SKM-1 (cell line): ENCODE data around the gene PPL.

Experiments used
- DNase-seq: peaks from one replicate; lab custom pipeline; 2025; ENCODE audit not compliant: unreplicated experiment; lab: John Stamatoyannopoulos, UW

Gene PPL

DNA sequence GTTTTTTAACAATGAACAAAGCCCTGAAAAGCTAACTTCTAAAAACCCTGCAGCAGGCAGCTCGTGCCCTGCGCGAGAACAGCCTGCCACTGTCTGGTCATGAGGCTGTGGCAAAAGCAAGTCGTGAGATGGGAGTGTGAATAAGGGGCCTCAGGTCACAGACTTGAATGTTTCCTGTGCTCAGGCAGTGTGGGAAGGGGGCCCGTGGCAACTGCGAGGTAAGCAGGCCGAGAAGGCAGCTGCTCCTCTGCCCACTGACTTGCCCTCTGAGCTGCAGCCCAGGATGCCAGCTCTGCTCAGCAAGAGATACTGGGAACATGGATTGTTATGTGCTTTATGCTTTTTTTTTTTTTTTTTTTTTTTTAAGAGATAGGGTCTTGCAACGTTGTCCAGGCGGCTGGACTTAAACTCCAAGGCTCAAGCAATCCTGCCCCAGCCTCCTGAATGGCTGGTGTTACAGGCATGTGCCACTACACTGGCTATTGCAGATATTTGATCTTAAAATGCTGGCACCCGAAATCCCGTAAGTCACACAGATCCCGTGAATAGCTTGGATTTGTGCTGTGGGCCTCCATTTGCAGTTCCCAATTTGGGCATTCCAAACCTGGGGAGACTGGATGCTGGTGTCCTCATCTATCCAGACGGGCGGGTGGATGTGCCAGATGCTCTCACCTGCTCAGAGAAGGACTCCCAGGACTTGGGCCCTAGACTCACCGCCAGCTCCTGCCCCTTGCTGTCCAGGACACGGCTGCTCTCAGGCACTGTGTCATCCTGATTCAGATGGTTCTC lies 45.7 kb downstream of the PPL start:
- no peak for DNase-seq

DNA sequence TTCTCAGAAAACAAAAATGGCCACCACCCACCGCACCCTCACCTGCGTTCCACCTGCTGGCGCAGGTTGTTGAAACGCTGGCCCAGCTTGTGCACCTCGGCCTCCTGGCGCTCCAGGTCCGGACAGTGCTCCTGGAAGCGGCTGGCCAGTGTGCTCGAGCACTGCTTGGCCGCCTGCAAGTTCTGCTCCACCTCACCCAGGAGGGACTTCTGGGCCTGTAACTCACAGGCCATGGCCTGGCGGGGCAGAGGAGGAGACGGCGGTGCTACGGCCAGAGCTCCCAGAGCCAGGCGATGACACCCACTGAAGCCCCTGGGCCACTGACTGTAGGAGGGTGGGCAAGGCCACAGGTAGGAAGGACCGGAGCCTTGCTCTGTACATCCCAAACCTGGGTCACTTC lies 46.3 kb downstream of the PPL start:
- DNase-seq = no peak

DNA sequence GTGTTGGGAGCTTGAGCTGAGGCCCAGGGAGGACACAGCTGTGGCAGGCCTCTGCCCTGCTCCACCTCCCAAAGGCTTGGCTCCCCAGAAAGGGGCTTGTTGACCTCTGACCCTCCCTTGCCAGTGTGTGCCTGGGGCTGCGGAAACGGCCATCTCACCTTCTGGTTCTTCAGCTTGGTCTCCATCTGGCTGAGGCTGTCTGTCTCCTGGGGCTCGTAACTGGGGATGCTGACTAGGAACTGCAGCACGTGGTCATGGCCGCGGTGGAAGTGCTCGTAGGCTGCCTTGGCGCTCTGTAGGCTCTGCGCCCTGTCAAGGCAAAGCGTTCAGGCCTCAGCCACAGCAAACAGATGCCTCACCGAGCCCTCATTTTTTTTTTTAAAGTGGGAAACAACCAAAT lies 46.9 kb downstream of the PPL start:
- no peak for DNase-seq

DNA sequence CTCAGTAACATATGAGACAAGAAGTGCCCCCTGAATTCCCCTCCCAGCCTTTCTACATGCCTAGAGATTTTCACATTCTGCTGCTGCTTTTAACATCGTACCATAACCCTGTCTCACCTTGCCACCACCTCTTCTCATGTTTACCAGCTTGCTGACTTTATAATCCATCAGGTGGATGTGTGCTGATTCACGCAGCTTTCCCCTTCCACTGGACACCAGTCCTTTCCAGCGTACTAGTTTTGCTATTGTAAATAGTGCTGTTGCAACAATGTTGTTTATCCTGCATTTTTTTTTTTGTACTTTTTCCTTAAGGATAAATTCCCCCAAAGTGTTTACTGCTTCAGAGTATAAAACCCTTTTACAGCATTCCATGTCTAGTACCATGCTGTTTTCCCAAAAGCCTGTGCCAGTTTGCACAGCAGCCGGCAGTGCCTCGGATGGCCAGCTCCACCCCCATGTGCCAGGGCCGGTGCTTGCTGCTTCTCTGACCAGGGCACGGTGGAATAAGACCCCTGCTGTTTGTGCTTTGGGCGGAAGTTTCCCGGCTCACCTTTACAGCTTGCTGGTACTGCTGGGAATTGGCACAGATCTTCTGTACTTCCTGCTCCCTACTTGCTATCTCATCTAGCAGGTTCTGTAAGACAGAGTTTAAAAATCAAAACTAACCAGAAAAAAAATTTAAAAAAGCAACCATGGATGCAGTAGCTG lies 48.4 kb downstream of the PPL start:
- DNase-seq = no peak

DNA sequence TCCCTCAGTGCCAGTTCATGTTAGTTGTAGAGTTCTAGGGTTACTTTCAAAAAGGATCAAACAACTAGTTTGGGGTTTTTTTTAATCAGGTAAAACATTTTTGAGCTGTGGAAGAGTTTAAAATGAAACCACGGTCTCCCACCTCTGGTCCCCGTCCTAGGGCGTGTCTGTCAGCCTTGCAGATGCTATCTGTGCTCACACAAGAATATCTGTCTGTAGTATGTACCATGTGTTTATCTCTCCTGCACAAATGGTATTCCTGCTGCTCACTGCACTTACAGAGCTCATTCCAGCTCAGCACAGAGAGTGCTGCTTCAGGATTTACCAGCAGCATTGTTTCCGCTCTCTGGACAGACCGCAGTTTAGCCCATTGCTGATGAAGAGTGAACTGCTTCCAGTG lies 50.8 kb downstream of the PPL start:
- no peak for DNase-seq

DNA sequence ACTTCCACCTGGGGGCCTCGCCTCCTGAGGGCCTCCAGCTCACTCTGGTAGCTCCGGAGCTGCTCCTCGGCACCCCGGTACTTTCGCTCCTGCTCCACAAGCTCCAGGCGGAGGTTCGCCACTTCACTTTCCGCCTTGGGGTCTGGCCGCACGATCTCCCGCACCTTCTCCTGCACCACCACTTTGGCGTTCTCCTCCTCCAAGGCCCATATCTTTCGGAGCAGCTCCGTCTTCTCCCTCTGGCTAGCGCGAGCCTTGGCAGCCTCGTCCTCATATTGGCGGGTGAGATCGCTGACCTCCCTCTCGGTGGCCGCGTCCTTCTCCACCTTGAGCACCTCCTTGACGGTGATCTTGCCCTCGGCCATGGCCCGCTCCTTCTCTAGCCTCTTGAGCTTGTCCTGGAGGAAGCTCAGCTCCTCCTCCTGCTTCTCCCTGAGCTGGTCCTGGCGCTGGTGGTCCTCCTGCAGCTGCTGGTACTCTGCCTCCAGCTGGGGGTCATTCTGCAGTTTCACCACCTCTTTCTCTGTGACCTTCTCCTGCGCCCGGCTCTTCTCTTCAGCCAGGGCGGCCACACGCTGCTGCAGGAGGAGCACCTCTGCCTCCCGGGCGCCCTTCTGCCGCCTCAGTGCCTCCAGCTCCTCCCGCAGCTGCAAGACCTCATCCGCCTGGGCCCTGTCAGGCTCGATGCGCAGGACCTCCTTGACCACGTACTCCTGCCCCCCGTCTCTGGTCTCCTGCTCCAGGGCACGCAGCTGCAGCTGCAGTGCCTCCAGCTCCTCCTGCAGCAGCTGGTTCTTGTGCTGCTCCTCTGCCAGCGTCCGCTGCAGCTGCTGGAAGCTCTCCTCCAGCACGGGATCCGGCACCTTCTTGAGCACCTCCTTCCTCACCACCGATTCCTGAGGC lies 51.7 kb downstream of the PPL start:
- no peak for DNase-seq

DNA sequence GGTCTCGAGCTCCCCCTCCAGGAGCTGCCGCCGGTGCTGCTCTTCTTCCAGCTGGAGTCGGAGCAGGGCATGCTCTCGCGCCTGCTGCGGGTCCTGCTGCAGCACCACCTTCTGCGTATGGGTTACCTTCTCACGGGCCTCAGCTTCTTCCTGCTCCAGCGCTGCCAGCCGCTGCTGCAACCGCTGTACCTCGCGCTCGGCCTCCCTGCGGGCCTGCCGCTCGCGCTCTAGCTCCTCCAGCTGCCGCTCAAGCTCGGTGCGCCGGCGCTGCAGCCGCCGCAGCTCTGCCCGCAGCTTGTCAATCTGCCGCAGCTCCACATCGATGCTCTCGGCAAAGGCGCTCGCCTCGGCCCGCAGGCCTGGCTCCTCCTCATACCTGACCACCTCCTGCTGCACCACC lies 52.7 kb downstream of the PPL start:
- DNase-seq = no peak

DNA sequence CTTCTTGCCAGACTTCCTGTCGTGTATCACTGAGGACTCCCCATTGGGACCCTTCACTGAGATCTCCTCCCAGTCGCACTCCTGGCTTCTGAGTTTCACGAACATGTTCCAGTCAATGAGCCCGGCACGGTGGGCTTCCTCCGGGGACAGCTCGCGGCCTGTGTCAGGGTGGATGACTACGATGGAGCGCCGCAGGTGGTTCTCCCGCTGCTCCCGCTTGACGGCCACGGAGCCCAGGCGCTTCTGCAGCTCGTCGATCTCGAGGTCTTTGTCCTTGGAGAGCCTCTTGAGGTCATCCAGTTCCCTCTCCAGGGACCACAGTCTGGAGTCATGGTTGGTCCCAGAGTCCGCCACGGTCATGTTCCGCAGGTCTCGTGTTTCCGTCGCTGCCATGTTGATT lies 53.4 kb downstream of the PPL start:
- no peak for DNase-seq

DNA sequence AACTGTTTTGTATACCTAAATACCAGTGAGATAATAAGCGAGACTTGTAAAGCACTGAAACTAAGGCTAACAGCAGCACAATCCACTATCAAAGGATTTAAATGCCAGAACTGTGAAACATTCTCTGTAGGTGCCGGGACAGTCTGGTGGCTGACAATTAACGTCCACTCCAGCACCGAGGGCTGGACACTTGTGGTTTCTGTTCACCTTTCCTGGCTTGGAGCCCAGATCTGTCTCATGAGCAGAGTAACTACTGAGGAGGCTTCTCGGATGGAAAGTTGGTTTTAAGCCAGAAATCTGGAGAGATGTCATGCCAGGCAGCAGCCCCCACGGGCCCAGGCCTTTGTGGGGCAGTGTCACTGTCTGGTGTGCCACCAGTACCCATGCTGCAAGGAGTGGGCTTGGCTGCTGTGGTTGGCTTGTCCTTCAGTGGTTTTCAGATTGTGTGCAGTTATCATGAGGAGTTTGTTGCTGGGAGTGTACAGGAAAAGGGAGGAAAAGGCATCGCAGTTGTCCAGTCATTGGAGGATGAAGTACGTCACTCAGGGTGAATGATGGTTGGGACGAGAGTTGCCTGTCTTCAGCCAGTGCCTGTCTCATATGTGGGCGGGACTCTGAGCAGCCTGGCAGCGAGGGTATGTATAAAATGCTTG lies 54.2 kb downstream of the PPL start:
- no peak for DNase-seq

DNA sequence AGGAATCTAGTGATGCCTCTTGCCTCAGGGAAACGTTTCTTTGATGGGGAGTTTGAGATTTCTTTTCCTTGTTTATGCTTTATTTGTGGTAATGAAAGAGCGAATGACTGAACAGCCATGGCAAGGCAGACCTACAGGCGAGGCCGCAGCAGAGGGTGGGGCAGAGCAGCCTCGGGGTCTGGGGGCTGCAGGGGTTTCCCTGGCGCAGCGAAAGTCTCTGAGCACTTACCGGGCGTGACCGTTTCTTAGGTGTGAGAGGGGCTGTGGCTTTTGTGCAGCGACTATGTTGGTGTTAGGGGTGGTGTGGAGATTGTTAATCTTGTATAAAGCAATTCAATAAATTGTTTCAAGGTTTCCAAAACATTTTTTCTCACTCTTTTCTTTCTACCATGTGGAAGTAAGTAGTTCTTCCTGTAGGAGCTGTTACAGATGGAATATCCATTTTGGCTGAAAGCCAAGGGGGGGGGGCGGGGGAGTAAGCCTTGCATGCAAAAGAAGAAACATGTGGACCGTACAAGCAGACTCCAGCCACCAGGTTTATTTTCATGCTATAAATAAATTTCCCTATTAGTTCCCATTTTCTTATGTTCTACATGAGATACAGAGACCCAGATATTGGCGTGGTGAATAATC lies 54.8 kb downstream of the PPL start:
- no peak for DNase-seq

DNA sequence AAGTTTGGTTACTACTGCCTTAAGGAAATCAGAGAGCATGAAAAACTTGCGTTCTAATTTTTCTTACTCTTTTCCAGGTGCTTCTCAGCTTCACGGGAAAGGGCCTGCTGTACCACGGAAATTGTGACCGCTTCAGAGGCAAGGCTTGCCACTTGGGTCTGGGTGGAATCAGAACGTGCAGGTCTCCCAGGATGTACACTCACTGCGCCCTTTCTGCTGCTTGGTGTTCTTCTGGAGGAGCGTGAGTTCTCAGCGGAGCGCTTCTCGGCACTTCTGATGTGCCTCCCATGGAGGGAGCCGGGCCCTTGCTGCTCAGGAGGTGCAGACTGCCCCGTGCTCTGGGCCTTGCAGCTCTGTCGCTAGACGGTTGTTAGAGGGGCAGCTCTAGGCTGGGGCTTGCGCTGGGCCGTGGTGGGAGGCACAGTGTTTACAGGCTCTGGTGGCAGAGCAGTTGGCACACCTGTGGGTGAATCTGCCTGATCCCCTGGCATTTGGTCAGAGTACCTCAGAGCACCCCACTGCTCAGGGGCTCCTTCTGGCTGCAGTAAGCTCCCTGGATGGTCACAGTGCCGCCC lies 56.9 kb downstream of the PPL start:
- no peak for DNase-seq

DNA sequence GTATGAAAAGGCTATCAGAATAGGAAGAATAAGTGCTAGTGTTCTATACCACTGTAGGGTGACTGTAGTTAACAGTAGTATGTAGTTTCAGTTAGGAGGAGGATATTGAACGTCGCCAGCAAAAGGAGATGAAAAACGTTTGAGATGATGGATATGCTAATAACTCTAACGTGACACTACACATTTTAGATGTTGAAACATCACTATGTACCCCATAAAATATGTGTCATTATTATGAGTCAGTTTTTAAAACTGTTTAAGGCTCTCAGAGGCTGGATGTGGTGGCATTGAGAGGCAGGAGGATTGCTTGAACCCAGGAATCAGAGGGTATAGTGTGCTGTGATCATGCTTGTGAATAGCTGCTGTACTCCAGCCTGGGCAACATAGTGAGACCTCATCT lies 57.9 kb downstream of the PPL start:
- DNase-seq = no peak

DNA sequence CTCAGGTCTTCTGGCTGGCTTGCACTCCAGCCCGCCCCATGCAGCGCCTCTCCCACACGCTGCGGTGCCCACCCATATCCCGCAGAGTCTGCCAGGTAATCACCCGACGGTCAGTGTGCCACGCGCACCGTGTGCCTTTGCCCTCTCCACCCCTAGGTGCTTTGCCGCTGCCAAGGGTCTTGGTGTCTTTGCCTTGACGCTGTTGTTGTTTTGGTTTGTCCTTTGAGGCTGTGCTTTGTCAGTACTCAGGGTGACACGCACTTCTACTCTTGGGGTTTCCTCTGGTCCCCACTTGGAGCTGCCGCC lies 59.6 kb downstream of the PPL start:
- DNase-seq = no peak

DNA sequence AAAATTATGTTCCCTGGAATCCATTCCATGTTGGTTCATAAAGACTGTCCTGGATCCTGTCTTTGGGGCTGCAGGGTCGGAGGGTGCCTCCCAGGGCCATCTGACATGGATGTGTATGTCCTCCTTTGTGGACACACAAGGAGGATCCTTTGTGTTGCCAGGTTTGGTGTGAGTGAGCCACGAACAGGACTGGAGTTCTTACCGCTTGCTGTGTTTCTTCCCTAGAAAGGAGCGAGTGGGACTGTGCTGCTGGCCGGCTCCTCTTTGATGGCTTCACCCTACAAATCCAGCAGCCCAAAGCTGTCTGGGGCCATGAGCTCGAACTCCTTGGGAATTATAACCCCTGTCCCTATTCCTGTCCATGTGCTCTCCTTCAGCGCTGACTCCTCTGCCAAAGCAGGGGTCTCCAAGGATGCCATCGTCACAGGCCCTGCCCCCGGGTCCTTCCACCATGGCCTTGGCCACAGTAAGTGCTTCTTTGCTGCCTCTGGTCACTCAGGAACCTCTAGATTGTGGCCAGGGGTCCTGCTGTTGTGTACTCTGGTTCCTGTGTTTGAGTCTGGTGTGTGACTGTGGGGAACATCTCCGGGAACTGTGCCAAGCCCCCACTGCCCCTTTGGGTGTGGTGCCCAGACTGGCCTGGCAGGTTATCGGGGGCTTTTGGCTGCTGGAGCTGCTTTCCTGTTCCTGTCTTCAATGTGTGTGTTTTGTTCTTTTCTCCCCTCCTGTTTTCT lies 60.1 kb downstream of the PPL start:
- DNase-seq = no peak

DNA sequence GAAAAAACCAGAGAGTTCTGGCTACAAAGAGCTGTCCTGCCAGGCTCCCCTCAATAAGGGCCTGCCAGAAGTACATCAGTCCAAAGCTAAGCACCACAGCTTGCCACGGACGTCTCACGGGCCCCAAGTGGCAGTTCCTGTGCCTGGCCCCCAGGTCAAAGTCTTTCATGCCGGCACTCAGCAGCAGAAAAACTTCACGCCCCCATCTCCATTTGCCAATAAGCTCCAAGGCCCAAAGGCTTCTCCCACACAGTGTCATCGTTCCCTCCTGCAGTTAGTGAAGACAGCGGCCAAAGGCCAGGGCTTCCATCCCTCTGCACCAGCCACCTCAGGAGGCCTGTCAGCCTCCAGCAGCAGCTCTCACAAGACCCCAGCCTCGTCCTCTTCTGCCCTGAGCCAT lies 62.3 kb downstream of the PPL start:
- no peak for DNase-seq

DNA sequence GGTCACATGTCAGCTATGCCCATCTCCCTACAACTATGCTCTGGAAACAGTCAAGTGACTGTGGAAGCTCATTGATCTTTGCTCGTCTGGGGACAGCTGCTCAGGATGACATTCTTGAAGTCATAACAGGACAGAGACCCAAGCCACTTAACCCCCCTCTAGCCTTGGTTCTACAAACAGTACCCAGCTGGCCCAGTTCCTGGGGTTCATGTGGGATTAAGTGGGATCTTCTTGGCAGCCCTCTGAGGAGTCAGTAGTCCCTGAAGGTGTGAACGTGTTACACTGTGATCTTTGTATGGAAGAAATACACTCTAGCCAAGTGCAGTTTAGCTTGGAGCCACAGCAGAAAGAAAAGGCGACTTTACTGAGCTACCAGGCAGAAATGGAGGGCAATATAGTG lies 63.9 kb downstream of the PPL start:
- no peak for DNase-seq

DNA sequence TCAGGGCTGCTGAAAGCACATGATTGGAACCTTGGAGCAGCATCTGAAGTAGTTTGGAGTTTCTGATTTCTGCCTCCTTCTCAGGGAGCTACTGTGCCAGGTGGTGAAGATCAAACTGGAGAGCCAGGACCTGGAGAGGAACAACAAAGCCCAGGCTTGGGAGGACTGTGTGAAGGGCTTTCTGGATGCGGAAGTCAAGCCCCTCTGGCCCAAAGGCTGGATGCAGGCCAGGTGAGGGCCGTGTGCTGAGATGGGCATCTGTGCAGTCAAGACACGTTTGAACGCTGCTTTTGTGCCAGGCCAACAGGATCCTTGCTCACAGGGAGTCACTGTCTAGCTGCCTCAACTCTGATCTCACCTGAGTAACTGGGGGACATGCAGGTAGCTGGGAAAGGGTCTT lies 65.9 kb downstream of the PPL start:
- DNase-seq = no peak

DNA sequence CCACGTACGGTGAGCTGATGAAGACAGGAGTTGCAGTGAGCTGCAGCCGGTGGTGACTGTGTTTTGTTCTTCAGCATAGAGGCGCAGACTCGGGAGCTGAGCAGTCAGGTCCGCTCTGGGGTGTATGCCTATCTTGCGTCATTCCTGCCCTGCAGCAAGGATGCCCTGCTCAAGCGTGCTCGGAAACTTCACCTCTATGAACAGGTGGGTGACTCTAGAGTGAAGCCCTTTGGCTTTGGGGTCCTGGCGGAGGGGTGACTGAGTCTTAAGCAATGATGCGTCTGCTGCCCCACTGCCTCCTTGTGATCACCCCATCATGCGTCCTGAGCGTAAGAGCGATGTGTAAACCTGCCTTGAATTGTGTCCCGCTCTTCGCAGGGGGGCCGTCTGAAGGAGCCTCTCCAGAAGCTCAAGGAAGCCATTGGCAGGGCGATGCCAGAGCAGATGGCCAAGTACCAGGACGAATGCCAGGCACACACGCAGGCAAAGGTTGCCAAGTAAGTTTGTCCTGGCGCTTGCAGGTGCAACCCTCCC lies 66.7 kb downstream of the PPL start:
- DNase-seq = no peak

DNA sequence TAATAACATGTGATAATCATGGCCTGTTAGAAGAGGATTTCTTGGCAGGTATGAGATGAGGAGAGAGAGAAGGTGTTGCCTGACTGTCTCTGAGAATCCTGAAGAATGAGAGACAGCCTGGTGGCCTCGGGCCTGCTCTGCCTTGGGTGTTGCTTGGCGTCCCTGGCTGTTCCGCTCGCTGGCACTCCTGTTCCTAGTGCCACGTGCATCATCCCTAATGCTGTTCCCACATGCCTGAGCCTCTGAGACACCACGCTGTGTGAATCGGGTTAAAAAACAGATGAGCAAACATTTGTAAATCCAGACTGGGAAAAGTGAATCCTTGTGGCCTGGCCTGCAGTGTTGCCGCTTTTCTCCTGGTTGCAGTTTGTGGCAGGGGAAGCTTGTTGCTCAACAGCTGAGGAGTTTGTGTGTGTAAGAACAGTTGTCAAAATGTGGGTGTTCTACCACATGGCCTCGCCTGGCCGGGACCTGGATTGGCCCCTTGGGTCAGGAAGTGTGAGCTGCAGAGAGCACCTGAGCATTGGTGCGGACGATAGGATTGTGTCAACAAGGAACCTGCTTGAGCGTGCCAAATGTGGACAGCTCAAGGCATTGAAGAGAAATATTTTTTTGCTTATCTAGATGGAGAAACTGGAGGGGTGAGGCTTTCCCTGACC lies 67.7 kb downstream of the PPL start:
- DNase-seq = no peak
